HG02763 (cell line): ENCODE measurements around the gene AIF1L.

ENCODE experiments used
- ATAC-seq: cut with Tn5 transposase; IDR thresholded peaks from one replicate; pipeline ENCODE4 v1.9.1; 2021; ENCODE audit warnings: mild to moderate bottlenecking, moderate library complexity; ENCODE audit not compliant: unreplicated experiment

AIF1L gene

GRCh38 chr9:131076347-131077195 lies 19.8 kb upstream of the AIF1L start:
- no peak for ATAC-seq

GRCh38 chr9:131078427-131079366 lies 17.6 kb upstream of the AIF1L start:
- ATAC-seq = no peak

- ATAC-seq = no peak
Observed at GRCh38 chr9:131080589-131080988, 15.7 kb upstream of the AIF1L start.

- ATAC-seq = no peak
Observed at GRCh38 chr9:131081868-131082267, 14.5 kb upstream of the AIF1L start.

GRCh38 chr9:131082774-131083512 lies 13.4 kb upstream of the AIF1L start:
- ATAC-seq = no peak

GRCh38 chr9:131084661-131085369 lies 11.5 kb upstream of the AIF1L start:
- ATAC-seq = no peak

- ATAC-seq = no peak
Observed at GRCh38 chr9:131085370-131086122, 10.8 kb upstream of the AIF1L start.

- no peak for ATAC-seq
Observed at GRCh38 chr9:131087354-131087893, 8.9 kb upstream of the AIF1L start.

- ATAC-seq = no peak
Observed at GRCh38 chr9:131090025-131090787, 6.1 kb upstream of the AIF1L start.

GRCh38 chr9:131091352-131091992 lies 4.9 kb upstream of the AIF1L start:
- no peak for ATAC-seq

GRCh38 chr9:131092030-131092429 lies 4.3 kb upstream of the AIF1L start:
- no peak for ATAC-seq

- no peak for ATAC-seq
Observed at GRCh38 chr9:131092548-131093440, 3.5 kb upstream of the AIF1L start.

- ATAC-seq = no peak
Observed at GRCh38 chr9:131094015-131094414, 2.3 kb upstream of the AIF1L start.

- no peak for ATAC-seq
Observed at GRCh38 chr9:131094622-131095021, 1.7 kb upstream of the AIF1L start.

- ATAC-seq = no peak
Observed at GRCh38 chr9:131095666-131096268, 564 bp upstream of the AIF1L start.

- no peak for ATAC-seq
Observed at GRCh38 chr9:131097126-131097947, 1.0 kb downstream of the AIF1L start.
